Measurements from ENCODE around the gene CATSPER1. TPM values are rescaled to one million over a fixed set of nuclear protein-coding genes. Genes with fewer than 3 reads are reported as not detected.

Gene CATSPER1
- total RNA-seq, 1 donor from 2014 or later: not detected

GRCh38 chr11:66062408-66062807, 36.1 kb upstream of the CATSPER1 start:
- no peak overlapping the region for H3K27ac ChIP-seq
- no peaks in the 10 kb centered on the region for H3K27me3 ChIP-seq
- H3K36me3 ChIP-seq: peaks cover 6 to 100% of the 10 kb centered on the region in 2 donors
- no peak for DNase-seq (ENCODE audit: extremely low spot score in 2 of 2)
- no peaks in the 10 kb centered on the region for H3K4me1 ChIP-seq
- no peak overlapping the region for H3K4me3 ChIP-seq
- H3K9me3 ChIP-seq: no peaks in the 10 kb centered on the region
- intact Hi-C loops (cut with DNase I): no loop called here
- TF ChIP-seq POLR2AphosphoS5 (IDR thresholded peaks at IDR 0.05; ENCODE audit: insufficient read depth in 1 of 2, low read depth in 1 of 2): no peak
- no peak for TF ChIP-seq CTCF (IDR thresholded peaks at IDR 0.05)
- no peak for TF ChIP-seq POLR2A (IDR thresholded peaks at IDR 0.05)

GRCh38 chr11:66061268-66061667, 35.0 kb upstream of the CATSPER1 start:
- no peak for DNase-seq (ENCODE audit: extremely low spot score in 2 of 2)
- intact Hi-C loops (cut with DNase I): no loop called here
- TF ChIP-seq POLR2AphosphoS5 (IDR thresholded peaks at IDR 0.05; ENCODE audit: insufficient read depth in 1 of 2, low read depth in 1 of 2) (no peak), POLR2A (IDR thresholded peaks at IDR 0.05) (no peak), CTCF (IDR thresholded peaks at IDR 0.05) (no peak)
- no peak overlapping the region for H3K4me3 ChIP-seq
- no peaks in the 10 kb centered on the region for H3K27me3 ChIP-seq
- H3K36me3 ChIP-seq: peaks cover 6 to 100% of the 10 kb centered on the region in 2 donors
- H3K27ac ChIP-seq: no peak overlapping the region
- H3K9me3 ChIP-seq: no peaks in the 10 kb centered on the region
- no peaks in the 10 kb centered on the region for H3K4me1 ChIP-seq

- no peak for TF ChIP-seq POLR2AphosphoS5 (IDR thresholded peaks at IDR 0.05; ENCODE audit: insufficient read depth in 1 of 2, low read depth in 1 of 2)
- no peak for TF ChIP-seq POLR2A (IDR thresholded peaks at IDR 0.05)
- TF ChIP-seq CTCF (IDR thresholded peaks at IDR 0.05): no peak
- intact Hi-C loops (cut with DNase I): no loop called here
- H3K9me3 ChIP-seq: no peaks in the 10 kb centered on the region
- no peak overlapping the region for H3K4me3 ChIP-seq
- H3K36me3 ChIP-seq: peaks cover 6 to 100% of the 10 kb centered on the region in 2 donors
- DNase-seq (ENCODE audit: extremely low spot score in 2 of 2): no peak
- H3K27me3 ChIP-seq: no peaks in the 10 kb centered on the region
- H3K4me1 ChIP-seq: no peaks in the 10 kb centered on the region
- no peak overlapping the region for H3K27ac ChIP-seq
Measured at GRCh38 chr11:66059966-66060680, 33.8 kb upstream of the CATSPER1 start.

GRCh38 chr11:66056501-66056900, 30.2 kb upstream of the CATSPER1 start:
- Histone ChIP-seq H3K27me3 (no peaks in the 10 kb centered on the region), H3K4me3 (no peak overlapping the region), H3K27ac (no peak overlapping the region), H3K9me3 (no peaks in the 10 kb centered on the region), H3K4me1 (peaks cover 22% of the 10 kb centered on the region), H3K36me3 (peaks cover 6 to 69% of the 10 kb centered on the region in 2 donors)
- intact Hi-C loops (cut with DNase I): no loop called here
- TF ChIP-seq POLR2A (IDR thresholded peaks at IDR 0.05) (no peak), CTCF (IDR thresholded peaks at IDR 0.05) (no peak), POLR2AphosphoS5 (IDR thresholded peaks at IDR 0.05; ENCODE audit: insufficient read depth in 1 of 2, low read depth in 1 of 2) (no peak)
- no peak for DNase-seq (ENCODE audit: extremely low spot score in 2 of 2)

- intact Hi-C loops (cut with DNase I): no loop called here
- no peak overlapping the region for H3K4me3 ChIP-seq
- H3K4me1 ChIP-seq: peaks cover 31% of the 10 kb centered on the region
- no peaks in the 10 kb centered on the region for H3K27me3 ChIP-seq
- no peaks in the 10 kb centered on the region for H3K9me3 ChIP-seq
- no peak for TF ChIP-seq POLR2A (IDR thresholded peaks at IDR 0.05)
- TF ChIP-seq POLR2AphosphoS5 (IDR thresholded peaks at IDR 0.05; ENCODE audit: insufficient read depth in 1 of 2, low read depth in 1 of 2): no peak
- no peak for TF ChIP-seq CTCF (IDR thresholded peaks at IDR 0.05)
- H3K27ac ChIP-seq: no peak overlapping the region
- peaks cover 6 to 54% of the 10 kb centered on the region in 2 donors for H3K36me3 ChIP-seq
- DNase-seq (ENCODE audit: extremely low spot score in 2 of 2): no peak
Measured at GRCh38 chr11:66055021-66055420, 28.7 kb upstream of the CATSPER1 start.

Measured in vagina (tissue), 2 donors.